D721Med (cell line): ENCODE data around the gene FCHSD1.

Experiments
- DNase-seq: peaks from one replicate; pipeline ENCODE4 v3.0.0; 2011; ENCODE audit warnings: low spot score; ENCODE audit not compliant: insufficient read length
- FAIRE-seq: peaks from 2 replicates; lab custom pipeline; 2011; peaks lifted over from hg19 to GRCh38; lab: Jason Lieb, UNC
- CTCF ChIP-seq: IDR thresholded peaks from 2 replicates; pipeline ENCODE4 v1.5.1; 2012; ENCODE audit warnings: mild to moderate bottlenecking, control low read depth; ENCODE audit not compliant: insufficient read depth; ENCODE audit errors: missing control alignments

Gene FCHSD1

DNA sequence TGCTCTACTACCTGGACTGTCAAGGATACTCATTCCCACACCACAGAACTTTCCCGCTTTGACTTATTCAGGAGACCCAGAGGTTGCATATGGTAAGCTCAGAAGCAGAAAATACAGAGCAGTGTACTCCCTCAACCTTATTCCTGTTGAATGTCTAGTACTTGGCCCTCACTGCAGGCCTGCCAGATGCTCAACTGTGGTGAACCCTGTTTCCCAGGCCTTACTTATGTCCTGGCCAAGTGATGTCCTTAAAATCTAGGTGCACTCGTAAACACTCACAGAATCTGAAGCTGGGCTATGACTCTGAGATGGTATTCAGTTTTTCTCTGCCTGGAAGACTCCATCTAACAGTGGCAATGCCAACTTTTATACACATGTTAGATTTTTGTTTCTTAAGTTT lies 53.4 kb downstream of the FCHSD1 start:
- FAIRE-seq: no peak
- TF ChIP-seq CTCF: no peak
- DNase-seq: no peak

DNA sequence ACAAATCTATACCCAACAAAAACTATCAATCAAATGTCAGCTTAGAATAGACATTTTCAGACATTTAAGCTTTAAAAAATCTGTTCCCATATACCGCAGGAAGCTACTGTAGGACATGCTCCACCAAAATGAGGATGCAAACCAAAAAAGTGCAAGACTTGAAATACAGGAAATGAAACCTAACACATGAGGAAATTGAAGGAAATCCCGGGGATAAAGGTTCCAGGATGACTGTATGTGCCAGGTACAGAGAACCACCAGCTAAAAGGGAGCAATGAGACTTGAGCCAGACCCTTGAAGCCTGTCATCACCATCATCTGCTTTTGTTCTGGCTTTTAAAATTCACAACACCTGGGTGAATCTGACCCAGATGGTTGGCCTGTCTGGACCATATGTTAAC lies 53.8 kb downstream of the FCHSD1 start:
- no peak for TF ChIP-seq CTCF
- DNase-seq (no peak), FAIRE-seq (no peak)

DNA sequence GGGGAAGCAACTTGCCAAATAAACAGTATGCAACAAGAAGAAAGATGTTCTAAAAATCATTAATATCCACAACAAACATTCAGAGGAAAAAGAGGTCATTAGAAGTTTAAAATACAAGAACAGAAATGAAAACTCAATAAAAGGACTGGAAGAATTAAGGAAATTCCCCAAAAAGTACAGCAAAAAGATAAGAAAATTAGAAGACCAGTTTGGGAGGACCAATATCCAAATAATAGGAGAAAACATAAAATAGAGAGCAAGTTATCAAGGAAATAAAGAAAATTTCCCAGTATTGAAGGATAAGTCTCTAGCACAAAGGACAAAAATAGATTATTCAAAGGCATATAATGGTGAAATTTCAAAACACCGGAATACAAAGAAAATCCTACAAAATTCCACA lies 54.4 kb downstream of the FCHSD1 start:
- no peak for TF ChIP-seq CTCF
- DNase-seq (no peak), FAIRE-seq (no peak)

- no peak for TF ChIP-seq CTCF
- FAIRE-seq (no peak), DNase-seq (no peak)
These were observed 61.1 kb downstream of the FCHSD1 start for GRCh38 chr5:141590127-141590526.
